Neuronal stem cell (in vitro differentiated cells): ENCODE results near the gene C19orf25.

ENCODE experiments used
- DNase-seq: peaks from one replicate; pipeline ENCODE4 v3.0.0-alpha.2; 2013; ENCODE audit warnings: low spot score
- H2AFZ ChIP-seq: one replicate; pipeline ENCODE4 v1.6.1; 2013; ENCODE audit warnings: mild to moderate bottlenecking, low read length, inconsistent platforms
- H2AK5ac ChIP-seq: 2 replicates; pipeline ENCODE4 v1.6.1; 2013; ENCODE audit warnings: low read depth, mild to moderate bottlenecking, inconsistent platforms, low read length, moderate library complexity, mixed read lengths
- H2BK120ac ChIP-seq: 2 replicates; pipeline ENCODE4 v1.6.1; 2013; ENCODE audit warnings: low read depth, mild to moderate bottlenecking, inconsistent platforms, low read length, moderate library complexity, mixed read lengths
- H2BK12ac ChIP-seq: one replicate; pipeline ENCODE4 v1.6.1; 2013; ENCODE audit warnings: low read length, inconsistent platforms
- H2BK15ac ChIP-seq: 2 replicates; pipeline ENCODE4 v1.6.1; 2013; ENCODE audit warnings: mild to moderate bottlenecking, low read length, inconsistent platforms, mixed read lengths
- H2BK5ac ChIP-seq: one replicate; pipeline ENCODE4 v1.6.1; 2013; ENCODE audit warnings: inconsistent platforms, mild to moderate bottlenecking, low read length, moderate library complexity
- H3K14ac ChIP-seq: one replicate; pipeline ENCODE4 v1.6.1; 2013; ENCODE audit warnings: low read length, inconsistent platforms
- H3K18ac ChIP-seq: 2 replicates; pipeline ENCODE4 v1.6.1; 2013; ENCODE audit warnings: low read length, inconsistent platforms
- H3K23ac ChIP-seq: 2 replicates; pipeline ENCODE4 v1.6.1; 2013; ENCODE audit warnings: low read depth, mild to moderate bottlenecking, mixed read lengths, low read length, inconsistent platforms; ENCODE audit not compliant: poor library complexity
- H3K27ac ChIP-seq: replicated peaks from 3 replicates; pipeline ENCODE4 v1.5.1; 2013; ENCODE audit warnings: low read length, inconsistent platforms
- H3K27me3 ChIP-seq, 3 experiments: 2 replicates each; pipeline ENCODE4 v1.6.1; 2013; ENCODE audit warnings: low read length in 3 of 3, mild to moderate bottlenecking in 2 of 3, inconsistent platforms in 1 of 3, low read depth in 1 of 3, mixed read lengths in 1 of 3, moderate library complexity in 1 of 3; ENCODE audit not compliant: control insufficient read depth in 3 of 3, insufficient read depth in 3 of 3
- H3K36me3 ChIP-seq, 2 donors: replicated peaks in 1 of 2; 2 replicates each; pipeline ENCODE4 v1.6.1; 2013; ENCODE audit warnings: low read length in 2 of 2; ENCODE audit not compliant: control insufficient read depth in 2 of 2, insufficient read depth in 2 of 2
- H3K4ac ChIP-seq: 2 replicates; pipeline ENCODE4 v1.6.1; 2013; ENCODE audit warnings: inconsistent platforms, mild to moderate bottlenecking, low read length, moderate library complexity
- H3K4me1 ChIP-seq, 2 donors: 1 replicate in 1 of 2; 2 replicates in 1 of 2; pipeline ENCODE4 v1.6.1; 2013; ENCODE audit warnings: low read length in 2 of 2, low read depth in 1 of 2; ENCODE audit not compliant: control insufficient read depth in 2 of 2, insufficient read depth in 1 of 2
- H3K4me2 ChIP-seq: one replicate; pipeline ENCODE4 v1.6.1; 2013; ENCODE audit warnings: mild to moderate bottlenecking, low read length, inconsistent platforms; ENCODE audit not compliant: insufficient read depth, poor library complexity, severe bottlenecking
- H3K4me3 ChIP-seq, 2 donors: 2 replicates each; pipeline ENCODE4 v1.5.1; 2013; ENCODE audit warnings: low read length in 2 of 2, mild to moderate bottlenecking in 2 of 2, inconsistent platforms in 1 of 2, moderate library complexity in 1 of 2
- H3K79me1 ChIP-seq: one replicate; pipeline ENCODE4 v1.6.1; 2013; ENCODE audit warnings: low read depth, mild to moderate bottlenecking, inconsistent platforms, low read length, moderate library complexity
- H3K9ac ChIP-seq: one replicate; pipeline ENCODE4 v1.6.1; 2013; ENCODE audit warnings: mild to moderate bottlenecking, low read depth, low read length, inconsistent platforms; ENCODE audit not compliant: poor library complexity
- H3K9me3 ChIP-seq, 2 donors: replicated peaks in 1 of 2; 2 replicates each; pipeline versions ENCODE3 to v1.6.1; 2013; ENCODE audit warnings: low read length in 2 of 2, mild to moderate bottlenecking in 2 of 2, inconsistent platforms in 1 of 2, low read depth in 1 of 2, mixed read lengths in 1 of 2, moderate library complexity in 1 of 2; ENCODE audit not compliant: control insufficient read depth in 2 of 2, insufficient read depth in 1 of 2
- H4K8ac ChIP-seq: one replicate; pipeline ENCODE4 v1.6.1; 2013; ENCODE audit warnings: low read depth, mild to moderate bottlenecking, inconsistent platforms, low read length, moderate library complexity
- H4K91ac ChIP-seq: one replicate; pipeline ENCODE4 v1.6.1; 2013; ENCODE audit warnings: low read length, low read depth, mild to moderate bottlenecking, inconsistent platforms; ENCODE audit not compliant: poor library complexity
- WGBS, 2 donors: extraction: QIAGEN DNeasy Blood & Tissue Kit; methylation state at CpG; one replicate each; pipeline ENCODE4 v1.1.7; 2013; ENCODE audit warnings: missing lambda C conversion rate in 2 of 2, mixed read lengths in 1 of 2; ENCODE audit not compliant: insufficient read length in 2 of 2, insufficient replicate concordance in 1 of 2; ENCODE audit errors: extremely low coverage in 2 of 2; 5-methylcytosine and 5-hydroxymethylcytosine counted together

Gene C19orf25

DNA sequence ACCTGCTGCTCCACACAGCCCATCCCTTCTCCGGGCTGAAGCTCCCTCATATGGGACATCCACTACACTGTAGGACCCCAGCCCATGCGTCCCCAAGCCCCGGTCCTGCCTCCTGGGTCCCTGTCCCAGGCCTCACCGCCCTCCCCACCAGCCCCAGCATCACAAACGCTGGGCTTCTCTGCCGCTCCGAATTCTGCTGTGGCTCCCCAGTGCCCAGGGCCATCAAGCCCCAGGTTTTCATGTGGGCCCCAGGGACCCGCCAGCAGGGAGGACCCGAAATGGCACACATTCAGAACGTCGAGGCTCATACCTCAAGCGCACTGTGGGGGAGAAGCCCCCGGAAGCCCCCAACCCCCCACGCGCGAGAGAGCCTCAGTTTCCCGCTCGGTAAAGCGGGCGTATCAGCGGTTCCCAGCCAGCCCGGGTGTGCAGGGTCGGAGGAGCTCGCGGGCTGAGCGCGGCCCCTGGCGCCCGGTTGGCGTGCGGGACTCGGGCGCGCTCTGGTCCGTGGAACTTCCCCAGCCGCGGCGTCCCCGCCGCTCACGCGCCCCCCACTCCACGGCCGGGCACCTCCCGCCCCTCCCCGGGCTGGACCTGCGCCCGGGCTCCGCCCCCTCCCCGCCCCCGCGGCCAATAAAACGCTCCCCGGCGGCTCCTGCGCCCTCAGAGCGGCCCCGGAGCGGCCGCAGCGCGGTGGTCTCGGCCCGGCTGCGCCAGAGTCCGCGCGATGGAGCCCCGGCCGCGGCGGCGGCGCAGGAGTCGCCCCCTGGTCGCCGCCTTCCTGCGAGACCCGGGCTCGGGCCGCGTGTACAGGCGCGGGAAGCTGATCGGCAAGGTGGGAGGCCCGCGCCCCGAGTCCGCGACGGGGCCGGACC lies 44.6 kb upstream of the C19orf25 start, which contains the start of gene PLK5:
Gene PLK5 (plus strand): TSS at position 666 of the 875 bp plus-strand sequence. CDS start 2,920 bp downstream, outside the sequence.
- Histone ChIP-seq H2BK5ac (no peak within 1 kb of the TSS), H3K4me1 (peaks cover 4 to 6% of the 10 kb centered on the region in 2 donors), H4K91ac (no peak within 1 kb of the TSS), H4K8ac (peak within 1 kb of the TSS; percentile 52), H3K9ac (peak within 1 kb of the TSS; percentile 89), H3K4ac (no peak within 1 kb of the TSS), H3K4me2 (peak within 1 kb of the TSS; percentile 69), H3K9me3 (peaks cover 0 to 5% of the 10 kb centered on the region in 2 donors), H3K27me3 (peaks cover 8 to 57% (median 31%) of the 10 kb centered on the region in 3 experiments), H3K79me1 (peaks cover 2% of the 10 kb centered on the region), H3K4me3 (peak within 1 kb of the TSS; percentile 33 to 78), H2BK15ac (peak within 1 kb of the TSS; percentile 8), H3K23ac (peak within 1 kb of the TSS; percentile 94), H2BK120ac (no peak within 1 kb of the TSS), H2BK12ac (peak within 1 kb of the TSS; percentile 98), H3K18ac (peak within 1 kb of the TSS; percentile 87), H2AK5ac (peak within 1 kb of the TSS; percentile 63), H3K36me3 (no peaks in the 10 kb centered on the region), H3K27ac (no peak within 1 kb of the TSS), H2AFZ (peak within 1 kb of the TSS; percentile 69), H3K14ac (peak within 1 kb of the TSS; percentile 71)
- no peak for DNase-seq
- no CpG with 5 or more reads among the region's 92 CpGs for WGBS, 2 donors

DNA sequence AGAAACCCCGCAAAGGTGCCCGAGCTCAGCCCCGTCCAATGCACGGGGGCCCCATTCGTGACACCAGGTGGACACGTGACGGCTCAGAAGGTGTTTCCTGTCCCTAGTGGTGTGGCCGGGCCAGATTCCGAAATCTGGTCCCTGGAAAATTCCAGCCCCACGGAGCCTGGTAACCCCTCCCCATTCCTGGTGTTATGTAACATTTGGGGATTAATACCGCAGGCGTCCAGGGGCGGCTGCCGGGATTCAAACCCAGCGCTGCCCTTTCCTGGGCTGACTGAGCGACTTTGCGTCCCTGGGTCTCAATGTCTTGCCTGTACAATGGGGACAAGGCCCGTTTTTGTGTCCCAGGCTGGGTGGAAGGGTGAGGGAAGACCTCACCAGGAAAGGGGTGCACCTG lies 43.8 kb upstream of the C19orf25 start:
- Histone ChIP-seq H2BK120ac (no peak overlapping the region), H2AFZ (no peak overlapping the region), H3K79me1 (peaks cover 2% of the 10 kb centered on the region), H3K23ac (no peak overlapping the region), H3K14ac (no peak overlapping the region), H2AK5ac (peak overlapping the region; percentile 24), H3K18ac (peak overlapping the region; percentile 17), H2BK5ac (no peak overlapping the region), H3K4me3 (no peak overlapping the region), H3K4me2 (no peak overlapping the region), H3K27ac (no peak overlapping the region), H2BK15ac (no peak overlapping the region), H3K27me3 (peaks cover 8 to 62% (median 33%) of the 10 kb centered on the region in 3 experiments), H3K9me3 (peaks cover 0 to 5% of the 10 kb centered on the region in 2 donors), H3K4ac (no peak overlapping the region), H2BK12ac (no peak overlapping the region), H3K4me1 (peaks cover 4 to 6% of the 10 kb centered on the region in 2 donors), H4K91ac (no peak overlapping the region), H3K36me3 (no peaks in the 10 kb centered on the region), H3K9ac (no peak overlapping the region), H4K8ac (no peak overlapping the region)
- no CpG with 5 or more reads among the region's 18 CpGs for WGBS, 2 donors
- no peak for DNase-seq

DNA sequence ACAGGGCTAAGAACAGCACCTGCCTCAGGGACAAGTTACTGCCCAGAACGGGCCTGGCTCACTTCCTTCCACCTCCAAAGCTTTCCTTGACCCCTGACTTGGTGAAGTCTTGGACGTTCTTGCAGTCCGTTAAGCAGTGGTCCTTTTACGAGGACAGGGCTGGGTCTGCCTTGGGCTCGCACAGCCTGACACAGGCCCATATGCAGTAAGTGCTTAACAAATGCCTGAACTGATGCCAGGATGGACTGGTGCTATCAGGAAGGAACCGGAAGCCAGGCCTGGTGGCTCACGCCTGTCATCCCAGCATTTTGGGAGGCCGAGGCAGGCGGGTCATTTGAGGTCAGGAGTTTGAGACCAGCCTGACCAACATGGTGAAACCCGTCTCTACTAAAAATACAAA lies 43.0 kb upstream of the C19orf25 start:
- Histone ChIP-seq H3K18ac (no peak overlapping the region), H3K23ac (peak overlapping the region; percentile 52), H2BK5ac (peak overlapping the region; percentile 29), H3K27me3 (peaks cover 8 to 62% (median 33%) of the 10 kb centered on the region in 3 experiments), H3K9ac (no peak overlapping the region), H3K9me3 (peaks cover 0 to 5% of the 10 kb centered on the region in 2 donors), H4K8ac (no peak overlapping the region), H3K27ac (no peak overlapping the region), H4K91ac (no peak overlapping the region), H3K4me1 (peaks cover 4 to 6% of the 10 kb centered on the region in 2 donors), H3K4me2 (no peak overlapping the region), H3K4ac (no peak overlapping the region), H3K36me3 (no peaks in the 10 kb centered on the region), H2AK5ac (peak overlapping the region; percentile 24), H3K4me3 (no peak overlapping the region), H3K79me1 (peaks cover 2% of the 10 kb centered on the region), H2BK12ac (no peak overlapping the region), H2BK15ac (no peak overlapping the region), H3K14ac (no peak overlapping the region), H2BK120ac (no peak overlapping the region), H2AFZ (no peak overlapping the region)
- no CpG with 5 or more reads among the region's 10 CpGs for WGBS, 2 donors
- no peak for DNase-seq

DNA sequence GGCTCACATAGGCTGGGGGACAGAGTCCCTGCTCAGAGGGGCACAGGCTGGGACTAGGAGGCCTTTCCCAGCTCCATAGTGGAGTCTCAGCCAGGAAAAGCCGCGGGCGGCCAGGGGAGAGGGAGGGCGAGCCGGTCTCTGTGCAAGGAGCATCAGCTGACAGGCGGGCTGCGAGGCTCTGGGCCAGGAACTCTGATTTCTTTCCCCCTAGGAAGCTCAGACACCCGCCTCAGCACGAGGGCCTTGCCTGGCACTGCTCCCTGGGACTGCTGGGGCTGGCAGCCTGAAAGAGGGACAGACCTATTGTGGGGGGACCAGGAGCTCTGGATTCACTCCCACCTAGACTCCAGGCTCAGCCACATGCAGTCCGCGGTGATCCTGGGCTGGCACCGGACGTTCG lies 42.6 kb upstream of the C19orf25 start:
- no peak overlapping the region for H2AFZ ChIP-seq
- H2BK15ac ChIP-seq = no peak overlapping the region
- H2BK120ac ChIP-seq = no peak overlapping the region
- peak overlapping the region; percentile 24 for H2AK5ac ChIP-seq
- WGBS, 2 donors = no CpG with 5 or more reads among the region's 14 CpGs
- peak overlapping the region; percentile 21 for H3K9ac ChIP-seq
- H3K4me3 ChIP-seq = no peak overlapping the region
- no peak overlapping the region for H3K4ac ChIP-seq
- H4K8ac ChIP-seq = no peak overlapping the region
- peaks cover 4 to 6% of the 10 kb centered on the region in 2 donors for H3K4me1 ChIP-seq
- H4K91ac ChIP-seq = no peak overlapping the region
- no peak for DNase-seq
- H3K9me3 ChIP-seq = peaks cover 0 to 5% of the 10 kb centered on the region in 2 donors
- peaks cover 8 to 64% (median 33%) of the 10 kb centered on the region in 3 experiments for H3K27me3 ChIP-seq
- H3K18ac ChIP-seq = peak overlapping the region; percentile 17
- H3K14ac ChIP-seq = peak overlapping the region; percentile 2
- H3K27ac ChIP-seq = no peak overlapping the region
- peak overlapping the region; percentile 22 for H2BK12ac ChIP-seq
- H3K79me1 ChIP-seq = peaks cover 2% of the 10 kb centered on the region
- H2BK5ac ChIP-seq = peak overlapping the region; percentile 29
- peak overlapping the region; percentile 52 for H3K23ac ChIP-seq
- no peaks in the 10 kb centered on the region for H3K36me3 ChIP-seq
- no peak overlapping the region for H3K4me2 ChIP-seq
